SJCRH30 (cell line): ENCODE results near the gene FAAP100. TPM values are rescaled to one million over a fixed set of nuclear protein-coding genes. Genes with fewer than 3 reads are reported as not detected.

Experiments
- DNase-seq, 2 experiments: peaks; one replicate each; pipeline ENCODE4 v3.0.0-alpha.2; 2015 to 2020
- H3K27ac ChIP-seq: fragments of 250-450 bp; sonication (Bioruptor Pico); 2 replicates; pipeline ENCODE4 v1.5.1; 2020; ENCODE audit warnings: mild to moderate bottlenecking, moderate library complexity
- H3K27me3 ChIP-seq: fragments of 250-450 bp; sonication (Bioruptor Pico); 2 replicates; pipeline ENCODE4 v1.5.1; 2020; ENCODE audit warnings: mild to moderate bottlenecking, moderate library complexity
- H3K36me3 ChIP-seq: fragments of 250-450 bp; sonication (Bioruptor Pico); 2 replicates; pipeline ENCODE4 v1.5.1; 2020; ENCODE audit warnings: mild to moderate bottlenecking, moderate library complexity
- H3K4me1 ChIP-seq: fragments of 250-450 bp; sonication (Bioruptor Pico); 2 replicates; pipeline ENCODE4 v1.5.1; 2020; ENCODE audit warnings: mild to moderate bottlenecking, moderate library complexity
- H3K4me3 ChIP-seq: fragments of 250-450 bp; sonication (Bioruptor Pico); 2 replicates; pipeline ENCODE4 v1.5.1; 2020; ENCODE audit warnings: mild to moderate bottlenecking, moderate library complexity
- H3K9me3 ChIP-seq: fragments of 250-450 bp; sonication (Bioruptor Pico); replicated peaks from 2 replicates; pipeline ENCODE4 v1.5.1; 2020; ENCODE audit warnings: mild to moderate bottlenecking, moderate library complexity
- total RNA-seq: library from RNA; depleted of rRNA; stranded (reverse); fragments of >200 nt; shearing (Covaris generic); gene quantifications from 2 replicates; pipeline ENCODE4 v1.2.3, GENCODE V29; 2014

FAAP100 gene
- total RNA-seq, 1 experiment from 2014 or later: 60.7 TPM

DNA sequence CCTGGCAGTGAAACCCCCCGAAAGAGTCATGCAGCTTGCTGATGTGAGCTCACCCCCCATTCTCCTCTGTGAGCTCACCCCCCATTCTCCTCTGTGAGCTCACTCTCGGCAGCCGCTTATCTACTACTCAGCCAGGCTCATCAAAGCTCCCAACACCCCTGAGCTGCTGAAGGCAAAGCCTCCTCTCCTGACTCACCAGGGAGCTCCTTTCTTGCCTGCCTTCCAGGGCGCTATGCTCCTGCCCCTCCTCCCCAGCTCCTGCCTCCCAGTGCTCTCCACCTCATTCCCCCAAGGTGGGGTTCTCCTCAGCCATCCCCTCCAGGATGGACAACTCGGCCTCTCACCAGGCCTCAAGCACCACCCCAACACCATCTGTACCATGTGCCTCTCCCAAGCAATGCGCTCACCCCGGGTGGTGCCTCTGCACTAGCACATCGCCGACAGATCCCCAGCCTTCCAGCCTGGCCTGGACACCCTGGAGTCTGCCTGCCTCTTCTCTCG is 27.7 kb upstream of the FAAP100 start:
- no peak for DNase-seq
- Histone ChIP-seq H3K27me3 (no peaks in the 10 kb centered on the region), H3K36me3 (peaks cover 61% of the 10 kb centered on the region), H3K4me3 (no peak overlapping the region), H3K27ac (no peak overlapping the region), H3K4me1 (peaks cover 10% of the 10 kb centered on the region), H3K9me3 (no peaks in the 10 kb centered on the region)

DNA sequence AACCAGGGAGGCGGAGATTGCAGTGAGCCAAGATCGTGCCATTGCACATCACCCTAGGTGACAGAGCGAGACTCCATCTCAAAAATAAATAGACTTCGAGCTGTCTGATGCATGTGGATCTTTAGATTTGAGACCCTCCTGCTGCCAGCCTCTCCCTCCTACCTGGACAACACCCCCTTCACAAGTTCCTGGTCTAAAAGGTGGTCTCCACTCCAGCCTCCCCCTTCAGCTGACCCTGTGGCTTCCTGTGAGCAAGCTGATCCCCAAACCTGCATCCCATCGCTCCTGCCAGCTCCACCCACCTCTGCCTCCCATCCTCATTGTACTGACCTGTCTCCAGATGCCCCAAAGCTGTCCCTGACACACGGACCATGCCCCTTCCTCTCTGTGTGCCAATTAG is 27.1 kb upstream of the FAAP100 start:
- Histone ChIP-seq H3K4me1 (peaks cover 16% of the 10 kb centered on the region), H3K27ac (no peak overlapping the region), H3K27me3 (no peaks in the 10 kb centered on the region), H3K36me3 (peaks cover 61% of the 10 kb centered on the region), H3K9me3 (no peaks in the 10 kb centered on the region), H3K4me3 (no peak overlapping the region)
- no peak for DNase-seq

DNA sequence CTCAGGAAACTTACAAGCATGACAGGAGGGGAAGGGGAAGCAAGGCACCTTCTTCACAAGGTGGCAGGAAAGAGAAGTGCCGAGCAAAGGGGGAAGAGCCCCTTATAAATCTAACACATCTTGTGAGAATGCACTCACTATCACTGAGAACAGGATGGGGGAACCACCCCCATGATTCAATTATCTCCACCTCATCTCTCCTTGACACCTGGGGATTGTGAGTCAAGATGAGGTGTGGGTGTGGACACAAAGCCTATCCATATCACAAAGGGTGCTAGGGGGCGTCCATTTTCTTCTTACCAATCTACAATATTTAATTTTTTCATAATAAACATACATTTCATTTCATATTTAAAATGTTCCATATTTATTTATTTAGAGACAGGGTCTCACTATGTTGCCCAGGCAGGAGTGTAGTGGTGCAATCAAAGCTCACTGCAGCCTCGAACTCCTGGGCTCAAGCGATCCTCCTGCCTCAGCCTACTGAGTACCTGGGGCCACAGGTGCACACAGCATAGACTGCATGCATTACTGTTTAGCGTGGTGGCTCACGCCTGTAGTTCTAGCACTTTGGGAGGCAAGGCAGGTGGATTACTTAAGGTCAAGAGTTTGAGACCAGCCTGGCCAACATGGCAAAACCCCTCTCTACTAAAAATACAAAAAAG is 26.5 kb upstream of the FAAP100 start:
- peaks cover 61% of the 10 kb centered on the region for H3K36me3 ChIP-seq
- no peak overlapping the region for H3K4me3 ChIP-seq
- no peak for DNase-seq
- no peaks in the 10 kb centered on the region for H3K27me3 ChIP-seq
- no peaks in the 10 kb centered on the region for H3K9me3 ChIP-seq
- H3K27ac ChIP-seq: no peak overlapping the region
- H3K4me1 ChIP-seq: peaks cover 21% of the 10 kb centered on the region

DNA sequence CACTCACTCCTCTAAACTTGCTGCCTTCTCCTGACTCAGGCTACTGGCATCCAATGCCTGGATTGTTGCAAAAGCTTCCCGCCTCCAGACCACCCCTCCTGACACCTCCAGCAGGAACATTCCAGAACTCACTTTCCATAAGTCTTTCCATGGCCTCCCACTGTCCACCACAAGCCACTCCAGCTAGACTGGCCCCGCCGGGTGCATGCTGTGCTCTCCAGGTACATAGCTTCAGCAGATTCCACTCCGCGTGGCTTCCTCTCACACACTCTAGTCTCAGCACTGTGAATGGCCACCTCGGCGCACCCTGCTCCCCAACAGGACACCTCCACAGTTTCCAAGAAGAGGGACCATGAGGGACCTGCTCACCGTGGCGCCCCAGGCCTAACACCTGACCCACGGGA is 25.9 kb upstream of the FAAP100 start:
- Histone ChIP-seq H3K4me3 (no peak overlapping the region), H3K4me1 (peaks cover 21% of the 10 kb centered on the region), H3K27me3 (no peaks in the 10 kb centered on the region), H3K9me3 (no peaks in the 10 kb centered on the region), H3K36me3 (peaks cover 61% of the 10 kb centered on the region), H3K27ac (no peak overlapping the region)
- DNase-seq: no peak

DNA sequence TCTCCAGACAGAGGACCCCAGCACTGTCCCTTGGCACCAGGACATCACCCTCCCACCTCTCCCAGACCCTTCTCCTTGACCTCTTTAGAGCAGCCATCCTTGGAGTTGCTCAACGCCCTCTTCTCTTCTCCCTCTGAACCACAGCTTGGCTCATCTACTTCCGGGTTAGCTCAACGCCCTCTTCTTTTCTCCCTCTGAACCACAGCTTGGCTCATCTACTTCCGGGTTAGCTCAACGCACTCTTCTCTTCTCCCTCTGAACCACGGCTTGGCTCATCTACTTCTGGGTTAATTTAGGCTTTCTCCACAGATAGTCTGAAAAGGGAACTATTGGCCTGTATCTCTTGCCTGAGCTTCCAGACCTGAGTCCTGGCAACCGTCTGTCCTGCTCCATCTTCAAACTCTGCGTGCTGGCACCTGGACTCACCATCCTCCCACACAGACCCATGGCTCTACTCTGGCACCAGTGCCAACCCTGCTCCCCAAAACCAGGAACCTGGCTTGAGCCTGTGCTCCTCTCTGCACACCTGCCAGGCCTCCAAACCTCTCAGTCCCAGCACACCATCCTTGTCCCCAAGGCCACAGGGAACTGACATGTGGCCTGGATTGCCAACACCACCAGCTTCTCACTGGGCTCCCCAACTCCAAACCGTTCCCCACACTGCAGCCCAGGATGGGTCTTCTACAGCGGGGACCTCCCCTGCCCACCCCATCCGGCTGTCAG is 25.3 kb upstream of the FAAP100 start:
- Histone ChIP-seq H3K27ac (no peak overlapping the region), H3K36me3 (peaks cover 61% of the 10 kb centered on the region), H3K27me3 (no peaks in the 10 kb centered on the region), H3K9me3 (no peaks in the 10 kb centered on the region), H3K4me1 (peaks cover 21% of the 10 kb centered on the region), H3K4me3 (no peak overlapping the region)
- no peak for DNase-seq

DNA sequence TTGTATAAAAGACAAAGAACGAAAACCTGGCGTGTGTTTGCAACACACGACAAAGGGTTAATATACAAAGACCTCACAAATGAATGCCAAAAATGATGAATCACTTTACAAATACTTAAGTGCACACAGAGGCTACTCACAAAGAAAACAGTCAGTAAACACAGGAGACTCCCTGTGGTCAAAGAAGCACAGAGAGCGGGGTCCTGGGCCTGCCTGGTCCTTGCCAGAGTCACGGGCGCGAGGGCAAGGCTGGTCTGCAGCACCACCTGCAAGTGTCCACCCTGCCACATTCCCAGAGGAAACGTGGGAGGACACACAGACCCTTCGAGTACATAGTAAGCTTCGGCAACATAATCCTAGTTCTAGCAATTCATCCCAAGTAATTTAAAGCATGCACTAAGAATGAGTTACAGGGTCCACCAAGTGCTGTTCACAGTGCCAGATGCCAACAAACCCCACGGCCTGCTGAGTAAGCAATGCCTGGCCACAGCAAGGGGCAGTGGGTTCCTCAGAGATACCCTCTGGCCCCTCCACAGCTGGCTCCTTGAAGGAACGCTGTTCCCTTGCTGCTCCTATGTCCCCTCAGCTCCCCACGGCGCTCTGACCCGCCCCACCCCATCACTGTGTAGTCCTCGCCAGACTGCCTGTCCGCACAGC is 24.6 kb upstream of the FAAP100 start:
- Histone ChIP-seq H3K4me3 (no peak overlapping the region), H3K27me3 (no peaks in the 10 kb centered on the region), H3K4me1 (peaks cover 21% of the 10 kb centered on the region), H3K9me3 (no peaks in the 10 kb centered on the region), H3K27ac (no peak overlapping the region), H3K36me3 (peaks cover 61% of the 10 kb centered on the region)
- no peak for DNase-seq

DNA sequence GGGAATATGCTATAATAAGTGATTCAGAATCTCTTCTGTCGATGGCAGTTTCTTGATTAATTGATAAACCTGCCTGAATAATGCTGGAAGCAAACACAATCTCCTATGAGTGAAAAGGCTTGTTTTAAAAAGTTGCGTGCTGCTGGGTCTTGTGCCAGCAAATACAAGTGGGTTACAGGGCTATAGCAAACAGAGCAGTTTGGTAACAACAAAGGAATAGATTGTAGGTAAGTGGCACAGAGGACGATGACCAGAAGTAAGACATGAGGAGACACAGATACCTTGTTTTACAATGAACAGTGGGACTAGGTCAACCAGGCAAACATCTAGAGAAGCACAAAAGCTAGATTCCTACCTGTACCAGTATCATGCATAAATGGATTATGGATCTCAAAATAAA is 23.7 kb upstream of the FAAP100 start:
- H3K27me3 ChIP-seq: no peaks in the 10 kb centered on the region
- no peak for DNase-seq
- peaks cover 64% of the 10 kb centered on the region for H3K36me3 ChIP-seq
- H3K4me1 ChIP-seq: peaks cover 21% of the 10 kb centered on the region
- no peak overlapping the region for H3K27ac ChIP-seq
- H3K9me3 ChIP-seq: no peaks in the 10 kb centered on the region
- H3K4me3 ChIP-seq: no peak overlapping the region

DNA sequence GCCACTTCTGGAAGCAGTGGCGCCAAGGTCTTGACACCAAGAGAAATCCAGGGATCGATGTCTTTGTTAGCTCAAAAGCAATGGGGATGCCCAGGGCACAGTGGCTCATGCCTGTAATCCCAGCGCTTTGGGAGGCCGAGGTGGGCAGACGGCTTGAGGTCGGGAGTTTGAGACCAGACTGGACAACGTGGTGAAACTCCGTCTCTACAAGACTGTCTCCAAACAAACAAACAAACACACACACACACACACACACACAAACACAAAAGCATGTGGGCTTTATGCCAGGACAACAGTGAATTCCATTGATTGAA is 22.4 kb upstream of the FAAP100 start:
- H3K4me3 ChIP-seq: no peak overlapping the region

DNA sequence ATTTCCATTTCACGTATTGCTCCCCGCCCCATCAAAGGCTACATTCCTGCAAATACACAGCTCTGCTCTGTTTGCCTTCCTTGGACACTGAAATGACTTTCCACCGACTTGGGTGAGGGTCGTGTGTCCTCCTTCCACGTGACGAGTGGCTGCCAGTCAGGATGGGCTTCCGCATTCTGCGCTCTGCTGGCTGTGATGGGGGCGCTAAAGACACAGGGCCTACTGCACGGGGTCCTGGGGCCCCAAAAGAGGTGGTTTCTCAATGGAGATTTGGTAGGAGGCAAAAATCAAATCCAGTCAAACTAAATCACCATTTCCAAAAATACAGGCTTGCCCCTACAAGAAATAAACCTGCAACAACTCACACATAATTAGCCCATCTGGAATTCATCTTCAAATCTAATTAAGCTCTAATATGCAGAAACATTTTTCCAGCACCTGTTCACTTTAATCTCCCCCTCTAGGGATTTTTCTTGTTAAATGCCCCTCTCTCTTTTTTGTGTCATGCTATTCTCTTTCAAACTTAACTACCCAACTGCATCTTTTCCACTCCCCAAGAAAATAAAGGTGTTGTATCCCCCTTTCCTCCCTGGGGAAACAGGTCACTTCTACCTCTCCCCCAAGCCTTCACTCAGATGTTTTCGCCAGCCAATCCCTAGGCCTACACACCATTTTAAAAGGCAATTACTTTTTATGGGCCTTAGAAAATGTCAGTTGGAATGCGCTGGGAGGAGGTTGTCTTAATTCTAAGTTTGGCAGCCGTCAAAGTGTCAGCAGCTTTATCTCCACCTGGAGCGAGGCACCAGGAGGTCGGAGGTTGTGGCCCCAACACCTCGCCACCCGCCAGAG is 21.9 kb upstream of the FAAP100 start:
- Histone ChIP-seq H3K27me3 (no peaks in the 10 kb centered on the region), H3K27ac (no peak overlapping the region), H3K36me3 (peaks cover 78% of the 10 kb centered on the region)

More for the DNA sequence above, 22.4 kb upstream of the FAAP100 start:
- Histone ChIP-seq H3K36me3 (peaks cover 72% of the 10 kb centered on the region), H3K27me3 (no peaks in the 10 kb centered on the region), H3K9me3 (no peaks in the 10 kb centered on the region), H3K27ac (no peak overlapping the region), H3K4me1 (peaks cover 21% of the 10 kb centered on the region)
- DNase-seq: no peak

DNA sequence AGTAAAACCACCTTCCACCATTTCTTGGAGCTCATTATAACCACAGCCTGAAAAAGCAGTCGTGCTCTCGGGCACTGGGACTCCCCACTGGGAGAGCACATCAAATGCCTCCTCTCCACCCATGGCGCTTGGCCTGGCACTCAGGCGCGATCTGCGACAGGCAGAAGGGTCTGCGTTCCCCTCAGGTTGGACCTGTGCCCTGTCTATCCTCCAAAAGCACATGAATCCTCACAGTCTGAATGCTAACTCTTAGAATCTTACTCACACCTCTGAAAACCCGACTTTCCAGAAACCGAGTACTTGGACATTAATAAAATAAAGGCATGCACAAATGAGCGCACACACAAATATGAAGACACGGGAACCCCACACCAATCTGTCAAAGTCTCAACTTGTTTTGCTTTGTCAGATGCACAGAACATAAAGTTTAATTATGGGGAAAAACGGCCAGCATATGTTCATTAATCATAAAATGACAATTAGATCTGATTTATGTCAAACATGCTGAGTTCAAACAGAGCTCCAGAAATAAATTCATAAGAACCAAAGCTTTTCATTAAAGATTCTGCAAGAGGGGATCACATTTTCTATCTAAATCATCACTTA is 20.5 kb upstream of the FAAP100 start:
- Histone ChIP-seq H3K4me1 (peaks cover 25% of the 10 kb centered on the region), H3K27ac (no peak overlapping the region), H3K9me3 (no peaks in the 10 kb centered on the region), H3K4me3 (no peak overlapping the region), H3K36me3 (peaks cover 86% of the 10 kb centered on the region), H3K27me3 (no peaks in the 10 kb centered on the region)
- DNase-seq: no peak

More for the DNA sequence above, 21.9 kb upstream of the FAAP100 start:
- DNase-seq: no peak
- Histone ChIP-seq H3K9me3 (no peaks in the 10 kb centered on the region), H3K4me1 (peaks cover 21% of the 10 kb centered on the region), H3K4me3 (no peak overlapping the region)

DNA sequence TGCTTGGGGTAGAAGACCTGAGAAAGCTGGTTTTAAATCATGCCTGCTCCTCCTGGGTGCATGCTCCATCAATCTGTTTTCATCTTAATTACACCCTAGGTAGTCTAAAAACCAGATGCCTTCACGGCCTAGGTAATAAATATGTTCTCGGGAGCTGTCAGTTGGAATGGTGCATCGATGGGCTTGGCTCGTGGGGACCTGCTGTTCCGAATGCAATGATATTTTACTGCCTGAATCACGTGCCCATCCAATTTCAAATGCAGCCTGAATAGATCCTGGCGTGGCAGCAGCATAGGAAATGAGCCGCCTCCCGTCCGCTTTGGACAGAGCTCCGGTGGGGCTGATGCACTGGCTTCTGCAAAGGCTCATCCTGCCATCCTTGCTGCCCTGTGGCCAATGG is 18.8 kb upstream of the FAAP100 start:
- H3K4me1 ChIP-seq: peaks cover 32% of the 10 kb centered on the region

DNA sequence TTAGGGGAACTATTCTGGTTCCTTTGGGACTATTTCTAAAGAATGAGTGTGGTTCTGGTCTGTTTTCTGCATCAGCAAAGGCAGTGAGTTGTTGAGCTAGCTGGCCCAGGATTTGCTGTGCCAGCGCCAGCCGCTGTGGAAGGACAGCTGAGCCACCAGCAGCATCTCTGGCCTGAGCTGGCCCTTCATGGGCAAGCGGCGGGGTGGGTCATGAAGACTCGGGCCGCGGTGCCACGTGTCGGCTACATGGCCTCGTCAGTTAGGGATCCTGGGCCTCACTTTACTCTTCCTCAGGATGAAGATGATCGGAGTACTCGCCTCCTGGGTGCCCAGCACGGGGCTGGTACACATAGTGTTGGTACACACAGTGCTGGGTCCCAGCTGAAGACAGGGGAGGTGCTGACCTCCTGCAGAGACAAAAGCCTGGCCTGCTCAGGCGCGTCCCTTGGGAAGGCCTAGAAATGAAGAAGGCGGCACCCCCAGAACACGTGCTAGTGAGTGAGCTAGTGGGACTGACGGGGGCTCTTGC is 17.9 kb upstream of the FAAP100 start:
- H3K4me3 ChIP-seq: no peak overlapping the region
- peaks cover 89% of the 10 kb centered on the region for H3K36me3 ChIP-seq
- peaks cover 32% of the 10 kb centered on the region for H3K4me1 ChIP-seq
- H3K27me3 ChIP-seq: no peaks in the 10 kb centered on the region
- no peaks in the 10 kb centered on the region for H3K9me3 ChIP-seq
- no peak overlapping the region for H3K27ac ChIP-seq
- DNase-seq: no peak

More for the DNA sequence above, 18.8 kb upstream of the FAAP100 start:
- DNase-seq: no peak
- Histone ChIP-seq H3K4me3 (no peak overlapping the region), H3K27ac (no peak overlapping the region), H3K27me3 (no peaks in the 10 kb centered on the region), H3K36me3 (peaks cover 85% of the 10 kb centered on the region), H3K9me3 (no peaks in the 10 kb centered on the region)

DNA sequence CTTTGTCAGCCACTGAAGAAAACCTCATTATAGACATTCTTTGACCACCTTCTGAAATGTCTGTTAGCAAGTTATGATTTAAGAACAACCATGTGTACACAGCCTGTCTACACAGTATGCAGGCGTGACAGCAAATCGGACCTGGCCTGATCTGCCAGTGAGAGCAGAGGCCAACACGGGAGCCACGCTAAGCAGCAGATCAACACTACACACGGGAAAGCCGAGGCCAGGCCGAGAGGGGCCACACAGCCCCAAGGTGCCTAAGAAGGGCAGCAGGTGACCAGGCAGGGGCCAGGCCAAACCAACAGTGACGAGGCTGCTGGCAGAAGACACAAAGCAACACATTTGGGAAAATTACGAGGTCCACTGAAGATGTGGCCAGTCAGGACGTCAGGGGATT is 16.3 kb upstream of the FAAP100 start:
- DNase-seq: no peak
- no peaks in the 10 kb centered on the region for H3K9me3 ChIP-seq
- H3K27ac ChIP-seq: no peak overlapping the region
- peaks cover 21% of the 10 kb centered on the region for H3K4me1 ChIP-seq
- no peaks in the 10 kb centered on the region for H3K27me3 ChIP-seq
- no peak overlapping the region for H3K4me3 ChIP-seq
- peaks cover 87% of the 10 kb centered on the region for H3K36me3 ChIP-seq

DNA sequence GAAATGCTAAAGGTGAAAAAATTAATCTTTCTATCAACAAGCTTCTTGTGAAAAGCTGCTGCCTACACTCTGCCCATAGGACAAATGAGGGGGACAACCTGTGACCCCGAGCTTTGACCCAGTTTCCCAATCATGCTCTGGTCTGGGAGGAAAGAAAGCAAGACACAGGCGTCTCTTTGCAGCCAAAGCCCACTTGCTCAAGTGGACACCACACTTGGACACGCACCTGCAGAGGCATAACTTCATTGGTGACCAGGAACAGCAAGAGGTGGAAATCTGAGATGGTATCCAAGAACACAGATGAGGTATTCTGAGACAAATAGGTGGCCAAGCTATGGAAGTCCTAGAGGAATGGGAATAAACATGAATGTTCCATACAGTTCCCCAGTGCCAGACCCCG is 15.0 kb upstream of the FAAP100 start:
- Histone ChIP-seq H3K4me3 (no peak overlapping the region), H3K9me3 (no peaks in the 10 kb centered on the region), H3K4me1 (peaks cover 21% of the 10 kb centered on the region), H3K36me3 (peaks cover 84% of the 10 kb centered on the region), H3K27me3 (no peaks in the 10 kb centered on the region), H3K27ac (no peak overlapping the region)
- no peak for DNase-seq
